LNCAP (cell line): ENCODE measurements around the gene TMTC2.

Experiments
- CTCF ChIP-seq: fragments of 450-650 bp; IDR thresholded peaks from 2 replicates; pipeline ENCODE4 v1.5.1; 2017; ENCODE audit warnings: mild to moderate bottlenecking

Gene TMTC2

GRCh38 chr12:82695531-82695930 is 8.8 kb downstream of the TMTC2 start:
- no peak for TF ChIP-seq CTCF

GRCh38 chr12:82696543-82696942 is 9.8 kb downstream of the TMTC2 start:
- no peak for TF ChIP-seq CTCF

- no peak for TF ChIP-seq CTCF
Observed at GRCh38 chr12:82698708-82699564, 12.2 kb downstream of the TMTC2 start.

- TF ChIP-seq CTCF = no peak
Observed at GRCh38 chr12:82705774-82706173, 19.1 kb downstream of the TMTC2 start.

GRCh38 chr12:82708061-82708879 is 21.6 kb downstream of the TMTC2 start:
- no peak for TF ChIP-seq CTCF

GRCh38 chr12:82709794-82710355 is 23.2 kb downstream of the TMTC2 start:
- no peak for TF ChIP-seq CTCF

- TF ChIP-seq CTCF = no peak
Observed at GRCh38 chr12:82710741-82711140, 24.0 kb downstream of the TMTC2 start.
